A549 treated with AZD2906 at 1 μM for 4 hours (cell line): ENCODE measurements around the gene PRAF2. TPM values are rescaled to one million over a fixed set of nuclear protein-coding genes. Genes with fewer than 3 reads are reported as not detected.

Source experiments
- total RNA-seq: library from RNA; stranded (reverse); fragments of 200-300 nt; extraction: Qiagen RNA extraction; gene quantifications from 5 replicates; pipeline ENCODE4 v1.2.3, GENCODE V29; 2022

Gene PRAF2, protein sequence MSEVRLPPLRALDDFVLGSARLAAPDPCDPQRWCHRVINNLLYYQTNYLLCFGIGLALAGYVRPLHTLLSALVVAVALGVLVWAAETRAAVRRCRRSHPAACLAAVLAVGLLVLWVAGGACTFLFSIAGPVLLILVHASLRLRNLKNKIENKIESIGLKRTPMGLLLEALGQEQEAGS
- 35.6 to 44.5 TPM (median 42.7 TPM) in 5 replicates for total RNA-seq

DNA sequence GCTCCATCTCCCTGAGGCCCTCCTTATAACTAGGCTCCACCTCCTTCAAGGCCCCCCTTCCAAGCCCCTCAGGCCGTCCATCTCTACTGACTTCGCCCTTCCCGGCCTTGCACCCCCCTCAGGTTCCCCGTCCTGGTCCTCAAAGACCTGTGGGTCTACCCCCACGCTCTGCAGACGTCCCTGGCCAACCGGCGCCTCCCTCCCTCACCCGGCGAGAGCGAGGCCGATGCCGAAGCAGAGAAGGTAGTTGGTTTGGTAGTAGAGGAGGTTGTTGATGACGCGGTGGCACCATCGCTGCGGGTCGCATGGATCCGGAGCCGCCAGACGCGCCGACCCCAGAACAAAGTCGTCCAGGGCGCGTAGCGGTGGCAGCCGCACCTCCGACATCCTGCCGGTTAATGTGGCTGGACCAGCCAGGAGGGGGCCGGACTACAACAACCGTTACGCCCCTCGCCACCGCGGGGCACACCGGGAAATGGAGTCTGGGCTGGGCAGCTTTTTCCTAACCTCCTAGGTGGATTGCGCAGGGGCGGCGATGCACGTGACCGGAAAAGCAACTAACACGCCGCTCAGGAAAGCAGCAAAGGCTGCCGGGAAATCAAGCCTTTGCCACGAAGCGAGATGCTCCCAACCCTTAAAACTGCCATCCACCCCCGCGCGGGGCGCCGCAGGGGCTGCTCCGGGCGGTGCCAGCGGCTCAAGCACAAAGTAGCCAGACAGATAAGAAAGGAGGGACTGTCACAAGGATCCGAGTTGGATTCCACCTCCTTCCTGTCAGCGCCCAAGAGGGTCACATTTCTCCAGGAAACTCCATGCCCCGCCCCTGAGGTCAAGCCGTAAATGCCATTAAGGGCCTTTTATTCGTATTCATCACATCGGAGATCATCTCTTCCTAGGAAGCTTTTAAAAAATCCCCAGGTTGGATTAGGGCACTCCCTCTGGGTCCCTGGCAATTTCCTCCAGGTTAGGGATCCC, at the start of gene PRAF2:
Gene PRAF2 (minus strand): TSS at position 402 of the 975 bp plus-strand sequence. CDS start 15 bp downstream, at position 387.

DNA sequence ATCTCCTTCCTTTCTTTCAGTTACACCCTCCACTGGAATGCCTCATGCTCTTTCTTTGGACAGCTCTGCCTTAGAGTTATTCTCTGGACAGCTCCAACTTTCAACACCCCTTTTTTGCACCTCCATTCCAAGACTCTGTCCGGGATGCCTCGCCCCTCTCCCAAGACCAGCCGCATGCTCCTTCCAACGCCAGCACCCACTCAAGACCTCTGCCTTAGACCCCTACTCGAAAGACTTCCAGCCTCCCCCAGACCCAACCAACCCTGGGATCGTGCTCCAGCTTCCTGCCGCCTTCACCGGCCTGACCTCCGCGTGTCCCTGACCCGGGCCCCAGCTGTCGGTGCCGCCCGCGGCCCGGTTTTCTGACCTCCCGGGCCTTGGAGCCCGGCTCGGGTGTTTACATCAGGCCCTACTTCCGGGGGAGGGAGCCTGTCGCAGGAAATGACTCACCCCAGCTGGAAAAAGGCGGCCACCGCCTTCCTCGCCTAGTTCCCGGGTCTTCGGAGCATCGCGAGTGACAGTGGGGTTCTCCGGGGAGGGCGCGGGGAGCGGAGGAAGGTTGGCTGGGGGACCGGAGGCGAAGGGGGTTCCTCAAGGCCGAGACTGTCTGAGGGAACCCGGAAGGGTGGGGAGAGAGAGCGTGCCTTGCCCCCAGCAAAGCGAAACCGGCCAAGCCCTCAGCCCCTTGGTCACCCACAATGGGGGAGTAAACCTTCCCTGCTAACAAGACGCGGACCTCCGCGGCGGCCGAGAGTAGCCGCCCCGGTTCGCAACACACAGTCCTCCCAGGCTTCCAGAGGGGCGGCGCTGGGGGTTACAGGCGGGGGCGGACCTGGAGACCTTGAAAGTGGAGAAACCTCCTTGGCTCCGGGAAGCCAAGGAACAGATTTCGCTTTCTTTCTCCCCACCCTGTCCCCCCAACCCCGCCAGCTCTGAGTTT, 6.0 kb upstream of the PRAF2 start, which contains the start of gene WDR45:
Gene WDR45 (minus strand): TSS at position 399 of the 940 bp plus-strand sequence. CDS start 1,792 bp downstream, outside the sequence.

DNA sequence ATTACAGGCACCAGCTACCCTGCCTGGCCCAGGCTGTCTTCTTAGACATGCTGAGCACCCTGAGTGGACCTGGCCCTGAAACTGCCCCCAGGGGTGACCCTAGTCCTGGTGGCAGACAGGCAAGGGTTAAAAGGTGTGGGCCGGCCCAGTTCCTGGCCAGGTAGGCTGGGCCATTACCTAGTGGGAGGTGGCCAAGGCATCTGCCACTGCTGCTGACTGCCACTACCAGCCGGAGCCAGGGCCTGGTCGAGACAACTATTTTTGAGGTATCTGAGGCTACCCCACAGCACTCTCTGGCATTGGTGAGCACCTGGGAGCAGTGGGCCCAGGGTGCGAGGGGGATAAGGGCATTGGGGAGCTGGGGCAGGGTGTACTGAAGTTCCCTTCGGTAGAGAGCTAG, 15.0 kb downstream of the PRAF2 start, which contains the start of gene CCDC120:
Gene CCDC120 (plus strand): TSS at position 206 of the 400 bp plus-strand sequence. CDS start 3,043 bp downstream, outside the sequence.

DNA sequence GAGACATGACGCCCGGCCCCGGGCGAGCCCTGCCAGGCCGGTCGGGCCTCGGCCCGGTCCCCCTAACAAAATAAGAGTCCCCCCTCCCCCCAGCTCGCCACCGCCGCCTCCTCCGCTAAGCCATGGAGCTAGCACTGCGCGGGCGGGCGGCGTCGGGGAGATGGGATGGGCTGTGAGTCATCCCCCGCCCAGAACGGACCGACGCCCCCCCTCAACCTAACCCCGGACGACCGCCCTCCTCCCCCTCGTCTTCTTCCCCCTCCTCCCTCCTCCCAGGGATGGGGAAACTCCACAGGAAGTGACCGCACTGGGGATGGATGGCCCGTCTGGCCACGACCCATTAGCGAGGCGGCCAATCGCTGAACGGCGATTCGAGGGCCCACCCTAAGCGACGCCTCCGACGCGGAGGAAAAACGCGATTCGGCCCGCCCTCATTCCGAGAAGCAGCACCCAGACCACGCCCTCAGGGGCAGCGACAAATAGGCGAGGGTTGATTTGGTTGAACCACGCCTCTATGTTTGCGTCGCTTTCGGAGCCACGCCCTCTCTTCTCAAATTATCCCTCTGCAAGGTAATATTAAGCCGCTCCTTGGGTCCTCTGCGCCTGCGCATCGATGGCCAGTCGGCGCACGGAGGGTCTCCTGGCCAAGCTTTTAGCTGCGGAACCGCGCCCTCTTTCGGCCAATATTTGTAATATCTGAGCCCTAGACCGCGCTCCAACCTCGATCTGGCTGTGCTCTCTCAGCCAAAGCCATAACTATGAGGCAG, 30.4 kb downstream of the PRAF2 start, which contains the start of gene TFE3:
Gene TFE3 (minus strand): TSS at position 138 of the 767 bp plus-strand sequence. CDS start 131 bp downstream, at position 7.

Other genes starting within 250 kb of the PRAF2 start
- 0.12 to 0.16 TPM in 2 of 5 replicates, not detected in the others for gene ERAS, start 247.5 kb downstream of the PRAF2 start, total RNA-seq
- 18.0 to 55.7 TPM (median 48.7 TPM) in 5 replicates for gene PCSK1N, start 238.4 kb downstream of the PRAF2 start, total RNA-seq
- 84.3 to 117 TPM (median 106 TPM) in 5 replicates for gene TIMM17B, start 176.2 kb downstream of the PRAF2 start, total RNA-seq
- 91.9 to 102 TPM (median 93.2 TPM) in 5 replicates for gene PQBP1, start 176.1 kb downstream of the PRAF2 start, total RNA-seq
- 50.4 to 66.6 TPM (median 60.9 TPM) in 5 replicates for gene SLC35A2, start 162.4 kb downstream of the PRAF2 start, total RNA-seq
- 8.2 to 9.9 TPM (median 9.0 TPM) in 5 replicates for gene PIM2, start 155.0 kb downstream of the PRAF2 start, total RNA-seq
- gene OTUD5, start 116.4 kb downstream of the PRAF2 start, total RNA-seq: 60.0 to 66.3 TPM (median 63.1 TPM) in 5 replicates
- 0.65 to 1.2 TPM (median 1.1 TPM) in 5 replicates for gene KCND1, start 102.2 kb downstream of the PRAF2 start, total RNA-seq
- gene GRIPAP1, start 71.7 kb downstream of the PRAF2 start, total RNA-seq: 16.6 to 21.6 TPM (median 19.0 TPM) in 5 replicates
- 42.9 to 49.5 TPM (median 48.8 TPM) in 5 replicates for gene TFE3, start 30.6 kb downstream of the PRAF2 start, total RNA-seq
- 2.7 to 4.4 TPM (median 3.5 TPM) in 5 replicates for gene CCDC120, start 15.0 kb downstream of the PRAF2 start, total RNA-seq
- gene WDR45, start 5.9 kb upstream of the PRAF2 start, total RNA-seq: 52.7 to 59.9 TPM (median 57.2 TPM) in 5 replicates
- 21.8 to 23.6 TPM (median 22.8 TPM) in 5 replicates for gene GPKOW, start 49.7 kb upstream of the PRAF2 start, total RNA-seq
- 2.3 to 3.9 TPM (median 3.3 TPM) in 5 replicates for gene MAGIX, start 88.8 kb upstream of the PRAF2 start, total RNA-seq
- gene PLP2, start 97.9 kb upstream of the PRAF2 start, total RNA-seq: 324 to 454 TPM (median 441 TPM) in 5 replicates
- 11.8 to 18.5 TPM (median 16.8 TPM) in 5 replicates for gene PRICKLE3, start 112.4 kb upstream of the PRAF2 start, total RNA-seq
- 2.2 to 3.2 TPM (median 2.7 TPM) in 5 replicates for gene SYP, start 126.2 kb upstream of the PRAF2 start, total RNA-seq
- gene CACNA1F, start 159.3 kb upstream of the PRAF2 start, total RNA-seq: not detected in 5 replicates
- gene CCDC22, start 161.5 kb upstream of the PRAF2 start, total RNA-seq: 13.5 to 14.7 TPM (median 14.1 TPM) in 5 replicates
- gene FOXP3, start 190.7 kb upstream of the PRAF2 start, total RNA-seq: 0.07 to 0.14 TPM (median 0.10 TPM) in 5 replicates
- 2.1 to 3.6 TPM (median 2.8 TPM) in 5 replicates for gene PPP1R3F, start 195.8 kb upstream of the PRAF2 start, total RNA-seq
- gene GAGE10, start 229.6 kb upstream of the PRAF2 start, total RNA-seq: not detected in 5 replicates
- not detected in 5 replicates for gene GAGE12J, start 248.0 kb upstream of the PRAF2 start, total RNA-seq